NCI-H187 treated with DMSO at 0.1 percent for 48 hours (cell line): ENCODE data around the gene NOL12.

Source experiments
- DNase-seq: peaks from one replicate; lab custom pipeline; 2025; lab: John Stamatoyannopoulos, UW

The NOL12 gene

DNA sequence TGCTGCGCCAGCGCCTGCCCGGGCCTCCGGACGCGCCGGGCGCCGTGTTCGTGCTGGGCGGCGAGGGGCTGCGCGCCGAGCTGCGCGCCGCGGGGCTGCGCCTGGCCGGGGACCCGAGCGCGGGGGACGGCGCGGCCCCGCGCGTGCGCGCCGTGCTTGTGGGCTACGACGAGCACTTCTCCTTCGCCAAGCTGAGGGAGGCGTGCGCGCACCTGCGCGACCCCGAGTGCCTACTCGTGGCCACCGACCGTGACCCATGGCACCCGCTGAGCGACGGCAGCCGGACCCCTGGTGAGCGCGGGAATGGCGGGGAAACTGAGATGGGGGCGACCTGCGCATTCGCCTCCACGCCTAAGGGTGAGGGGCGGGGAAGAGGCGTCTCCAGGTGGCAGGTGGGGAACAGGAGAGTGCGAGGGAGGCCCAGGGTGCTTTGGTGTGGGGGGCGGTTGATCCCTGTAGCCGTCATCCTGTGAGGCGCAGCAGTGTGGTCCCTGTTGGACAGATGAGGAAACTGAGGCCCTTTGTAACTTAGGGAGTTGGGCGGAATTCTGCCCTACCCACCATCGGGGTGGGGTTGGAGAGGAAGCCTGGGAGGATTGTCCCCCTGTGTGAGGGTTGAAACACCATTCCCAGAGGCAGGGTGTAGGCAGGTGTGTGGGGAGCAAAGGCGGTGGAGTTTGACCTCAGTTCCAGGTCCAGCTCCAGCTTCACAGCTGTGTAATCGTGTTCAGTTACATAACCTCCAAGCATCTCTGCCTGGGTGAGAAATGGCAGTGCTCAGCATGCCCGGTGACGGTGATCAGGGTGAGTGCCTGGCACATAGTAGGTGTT, 26.9 kb upstream of the NOL12 start:
- DNase-seq, result no peak

DNA sequence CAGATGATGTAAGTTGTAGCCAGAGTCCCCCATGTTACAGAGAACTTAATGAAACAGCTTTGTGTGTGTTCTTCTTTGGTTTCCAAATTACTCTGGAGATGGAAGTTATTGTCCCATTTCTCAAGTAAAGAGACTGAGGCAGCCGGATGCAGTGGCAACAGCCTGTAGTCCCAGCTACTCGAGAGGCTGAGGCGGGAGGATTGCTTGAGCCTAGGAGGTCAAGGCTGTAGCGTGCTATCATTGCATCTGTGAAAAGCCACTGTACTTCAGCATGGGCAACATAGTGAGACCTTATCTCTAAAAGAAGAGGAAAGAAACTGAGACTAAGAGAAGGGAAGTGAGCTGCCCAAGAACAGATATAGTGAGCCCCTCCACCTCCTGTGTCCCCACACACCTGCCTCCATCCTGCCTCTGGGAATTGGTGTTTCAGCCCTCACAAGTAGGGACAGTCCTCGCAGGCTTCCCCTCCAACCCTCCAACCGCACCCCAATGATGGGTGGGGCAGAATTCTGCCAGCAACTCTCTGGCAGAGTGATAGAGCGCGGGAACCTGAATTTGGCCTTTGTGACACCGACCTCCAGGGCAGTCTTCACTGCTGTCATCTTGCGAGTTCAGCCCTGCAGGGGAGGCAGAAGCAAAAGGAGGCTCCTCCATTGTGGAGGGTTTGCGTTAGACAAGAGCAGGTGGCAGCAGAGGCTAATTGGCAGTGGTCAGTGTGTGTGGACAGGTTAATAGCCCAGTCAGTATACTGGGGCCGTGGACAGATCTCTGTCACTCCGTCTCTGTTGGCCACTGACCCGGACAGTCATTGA, 26.0 kb upstream of the NOL12 start:
- no peak for DNase-seq

DNA sequence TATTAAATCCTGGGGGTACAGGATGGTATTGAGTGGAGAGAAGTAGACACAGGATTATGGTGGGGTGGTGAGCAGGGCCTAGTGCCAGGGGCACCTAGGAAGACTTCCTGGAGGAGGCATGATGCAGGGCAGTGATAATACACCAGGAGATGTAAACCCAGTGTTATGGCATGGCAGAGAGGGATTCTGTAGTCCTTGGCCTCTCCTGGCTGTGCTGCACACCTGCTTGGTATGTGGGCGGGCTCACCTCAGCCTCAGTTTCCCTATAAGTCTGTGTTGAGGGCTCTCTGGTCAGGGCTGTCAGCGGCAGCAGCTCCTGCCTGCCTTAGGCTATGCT, 25.5 kb upstream of the NOL12 start:
- no peak for DNase-seq

DNA sequence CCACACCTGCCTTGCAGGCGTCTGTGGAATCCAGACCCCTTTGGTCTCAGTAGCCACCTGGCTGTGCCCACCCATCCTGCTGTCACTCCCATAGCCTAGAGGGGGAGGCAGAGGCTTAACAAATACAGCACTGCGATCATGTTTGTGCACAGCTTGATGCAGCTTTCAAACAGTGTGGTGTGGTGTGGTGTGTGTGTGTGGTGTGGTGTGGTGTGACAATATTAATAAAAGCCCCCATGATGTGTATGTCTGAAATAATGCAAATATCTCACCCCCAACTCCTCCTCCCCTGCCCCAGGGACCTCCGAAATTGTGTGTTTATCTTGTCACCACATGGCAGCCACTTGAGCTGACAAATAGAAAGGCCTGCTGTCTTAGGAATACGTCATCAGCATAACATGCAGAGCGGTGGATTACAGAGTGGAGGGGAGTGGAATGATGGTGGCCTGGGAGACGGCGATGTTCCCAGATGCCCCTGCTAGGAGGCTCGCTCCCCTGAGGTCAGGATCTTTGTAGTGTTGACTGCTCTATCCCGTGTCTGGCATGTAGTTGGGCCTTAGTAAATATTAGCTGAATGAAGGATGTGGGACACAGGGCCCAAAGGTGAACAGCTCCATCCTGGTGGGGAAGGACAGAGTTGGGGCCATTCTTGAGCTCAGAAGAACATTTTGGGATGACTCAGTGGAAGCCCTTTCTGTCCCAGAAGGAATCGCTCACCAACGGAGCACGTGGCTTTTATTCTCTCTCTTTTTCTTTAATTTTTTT, 24.8 kb upstream of the NOL12 start:
- no peak for DNase-seq

DNA sequence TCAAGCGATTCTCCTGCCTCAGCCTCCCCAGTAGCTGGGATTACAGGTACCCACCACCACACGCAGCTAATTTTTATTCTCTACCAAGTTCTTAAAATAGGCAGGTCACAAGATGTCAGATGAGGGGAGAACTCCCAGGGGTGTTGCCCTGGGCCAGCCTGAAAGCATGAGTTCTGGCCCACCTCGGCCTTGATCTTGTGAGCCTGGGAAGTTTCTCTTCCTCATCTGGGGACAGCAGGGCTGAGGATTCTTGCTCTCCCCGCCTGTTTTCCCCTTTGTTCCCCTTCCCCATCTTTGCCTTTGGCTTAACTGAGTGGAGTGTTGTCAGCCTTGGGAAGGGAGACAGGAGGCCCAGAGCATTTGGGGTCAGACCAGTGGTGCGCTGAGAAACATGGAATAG, 24.1 kb upstream of the NOL12 start:
- DNase-seq, result no peak

DNA sequence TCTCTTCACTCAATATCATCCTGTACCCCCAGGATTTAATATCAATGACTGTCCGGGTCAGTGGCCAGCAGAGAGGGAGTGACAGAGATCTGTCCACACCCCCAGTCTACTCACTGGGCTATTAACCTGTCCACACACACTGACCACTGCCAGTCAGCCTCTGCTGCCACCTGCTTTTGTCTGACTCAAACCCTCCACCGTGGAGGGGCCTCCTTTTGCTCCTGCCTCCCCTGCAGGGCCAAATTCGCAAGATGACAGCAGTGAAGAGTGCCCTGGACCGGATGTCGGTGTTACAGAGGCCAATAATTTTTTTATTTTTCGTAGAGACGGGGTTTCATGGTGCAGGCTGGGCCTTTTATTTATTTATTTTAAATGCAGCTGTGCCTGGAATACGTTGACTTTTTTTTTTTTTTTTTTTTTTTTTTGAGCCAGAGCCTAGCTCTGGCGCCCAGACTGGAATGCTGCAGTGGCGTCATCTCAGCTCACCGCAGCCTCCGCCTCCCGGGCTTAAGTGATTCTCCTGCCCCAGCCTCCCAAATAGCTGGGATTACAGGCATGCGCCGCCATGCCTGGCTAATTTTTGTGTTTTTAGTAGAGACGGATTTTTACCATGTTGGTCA, 22.5 kb upstream of the NOL12 start:
- DNase-seq, result no peak

DNA sequence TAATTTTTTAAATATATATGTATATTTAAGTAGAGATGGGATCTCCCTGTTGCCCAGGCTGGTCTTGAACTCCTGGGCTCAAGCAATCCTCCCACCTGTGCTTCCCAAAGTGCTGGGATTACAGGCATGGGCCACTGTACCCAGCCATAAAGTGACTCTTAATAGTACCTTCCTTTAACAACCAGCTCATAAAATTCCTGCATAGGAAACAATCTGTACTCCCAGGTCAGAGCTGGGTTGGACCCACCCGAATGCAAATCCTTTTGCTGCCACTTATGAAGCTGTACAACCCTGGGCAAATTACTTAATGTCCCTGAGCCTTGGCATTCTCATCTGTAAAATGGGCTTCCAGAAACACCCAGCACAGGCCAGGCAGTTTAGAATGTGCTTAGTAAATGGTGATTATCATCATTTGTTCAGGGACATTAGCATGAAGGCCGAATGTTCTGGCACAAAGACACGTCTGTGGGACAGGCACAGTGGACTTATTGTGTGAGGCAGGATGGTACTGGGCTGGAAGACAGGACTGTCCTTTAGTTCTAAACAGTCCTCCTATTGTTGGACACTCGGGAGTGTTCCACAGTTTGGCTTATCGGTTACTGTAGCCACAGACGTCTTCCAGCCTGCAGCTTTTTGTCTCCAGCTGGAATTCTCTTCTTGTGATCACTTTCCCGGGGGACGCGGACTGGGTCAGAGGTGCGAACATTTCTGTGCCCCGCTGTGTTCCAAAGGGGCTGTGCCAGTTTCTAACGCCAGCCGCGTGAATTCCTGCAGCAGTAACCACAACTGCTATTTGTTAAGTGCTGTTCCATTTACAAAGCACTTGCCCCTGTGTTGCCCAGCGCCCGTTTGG, 21.7 kb upstream of the NOL12 start:
- no peak for DNase-seq

DNA sequence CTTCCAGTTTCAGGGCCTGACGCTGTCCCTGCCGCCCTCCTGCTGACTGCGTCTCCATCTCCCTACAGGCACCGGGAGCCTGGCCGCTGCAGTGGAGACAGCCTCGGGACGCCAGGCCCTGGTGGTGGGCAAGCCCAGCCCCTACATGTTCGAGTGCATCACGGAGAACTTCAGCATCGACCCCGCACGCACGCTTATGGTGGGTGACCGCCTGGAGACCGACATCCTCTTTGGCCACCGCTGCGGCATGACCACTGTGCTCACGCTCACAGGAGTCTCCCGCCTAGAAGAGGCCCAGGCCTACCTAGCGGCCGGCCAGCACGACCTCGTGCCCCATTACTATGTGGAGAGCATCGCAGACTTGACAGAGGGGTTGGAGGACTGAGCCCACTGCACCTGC, 20.7 kb upstream of the NOL12 start:
- DNase-seq, result no peak

DNA sequence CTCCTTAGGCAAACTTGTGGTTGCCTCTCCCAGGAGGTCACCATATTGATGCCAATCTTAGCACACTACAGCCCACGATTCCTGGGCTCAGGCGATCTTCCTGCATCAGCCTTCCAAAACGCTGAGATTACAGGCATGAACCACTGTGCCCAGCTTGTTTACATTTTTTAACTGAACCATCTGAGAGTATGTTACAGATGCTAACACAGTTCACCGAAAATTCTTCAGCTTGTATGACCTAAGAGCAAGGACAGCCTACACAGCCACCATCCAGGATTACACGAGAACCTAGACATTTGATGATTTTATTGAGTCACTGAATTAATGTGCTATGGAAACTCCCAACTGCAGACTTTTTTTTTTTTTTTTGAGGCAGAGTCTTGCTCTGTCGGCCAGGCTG, 16.6 kb upstream of the NOL12 start:
- no peak for DNase-seq

DNA sequence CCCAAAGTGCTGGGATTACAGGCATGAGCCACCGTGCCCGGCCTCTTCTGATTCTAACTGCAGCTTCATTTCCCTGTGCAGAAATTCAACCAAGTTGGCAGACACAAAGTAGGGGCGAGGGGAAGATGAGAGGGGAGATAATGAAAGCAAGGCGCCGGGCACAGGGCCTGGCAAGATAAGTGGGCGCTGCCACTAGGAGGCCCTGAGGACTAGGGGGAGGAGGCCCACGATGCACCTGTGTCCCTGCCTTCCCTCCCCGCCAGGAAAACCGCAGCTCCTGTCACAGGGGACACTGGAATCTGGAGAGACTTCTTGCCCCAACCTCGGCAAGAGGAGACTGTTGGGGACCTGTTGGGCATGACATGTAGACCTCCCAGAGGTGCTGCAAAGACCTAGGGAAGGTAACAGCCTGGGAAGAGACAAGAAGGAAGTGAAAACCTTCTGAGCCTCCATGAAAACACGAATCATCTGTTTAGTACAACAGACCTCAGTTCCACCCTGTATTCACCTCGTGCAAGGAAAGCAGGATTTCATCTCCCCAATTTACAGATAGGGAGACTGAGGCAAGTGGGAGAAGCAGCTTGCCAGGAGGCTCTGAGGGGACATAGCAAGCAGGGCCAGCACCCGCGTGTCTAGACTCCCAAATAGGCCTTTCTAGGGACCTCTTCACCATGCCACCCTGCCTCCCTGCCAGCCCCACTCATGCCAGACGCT, 13.8 kb upstream of the NOL12 start:
- DNase-seq, result no peak

DNA sequence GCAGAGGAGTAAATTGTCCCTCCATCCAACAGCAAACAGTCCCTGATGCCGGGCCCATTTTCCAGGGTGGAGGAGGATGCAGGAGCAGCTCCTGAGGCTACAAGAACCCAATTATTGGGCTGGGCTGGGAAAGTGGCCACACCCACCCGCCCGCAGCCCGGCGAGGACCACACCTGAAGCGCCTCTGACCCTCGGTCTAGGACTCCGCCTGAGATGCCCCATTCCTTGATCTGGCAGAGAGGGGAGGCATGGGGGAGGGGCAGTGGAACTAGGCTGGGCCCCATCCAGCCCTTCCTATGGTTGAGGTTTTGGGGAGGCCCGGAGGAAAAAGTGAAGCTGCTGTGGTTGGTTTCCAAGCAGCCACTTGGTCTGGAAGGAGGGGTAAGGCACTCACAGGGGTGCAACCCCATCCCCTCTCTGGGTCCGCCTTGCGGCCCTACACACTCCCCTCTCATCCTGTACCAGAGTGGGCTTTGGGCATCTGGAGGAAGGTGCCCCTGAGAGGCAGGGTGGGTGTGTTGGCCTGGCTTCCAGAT, 13.2 kb upstream of the NOL12 start:
- no peak for DNase-seq

DNA sequence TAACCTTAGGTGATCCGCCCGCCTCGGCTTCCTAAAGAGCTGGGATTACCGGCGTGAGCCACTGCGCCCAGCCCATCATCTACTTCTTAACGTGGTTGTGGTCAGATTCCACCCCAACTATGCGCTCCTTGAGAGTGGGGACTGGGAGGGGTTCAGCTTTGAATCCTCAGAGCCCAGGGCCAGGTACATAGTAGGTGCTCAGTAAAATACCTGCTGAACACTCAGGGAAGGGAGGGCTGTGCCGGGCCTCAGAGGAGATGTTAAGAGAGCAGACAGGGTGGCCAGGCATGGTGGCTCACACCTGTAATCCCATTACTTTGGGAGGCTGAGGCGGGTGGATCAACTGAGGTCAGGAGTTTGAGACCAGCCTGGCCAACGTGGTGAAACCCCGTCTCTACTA, 11.9 kb upstream of the NOL12 start:
- DNase-seq, result no peak

DNA sequence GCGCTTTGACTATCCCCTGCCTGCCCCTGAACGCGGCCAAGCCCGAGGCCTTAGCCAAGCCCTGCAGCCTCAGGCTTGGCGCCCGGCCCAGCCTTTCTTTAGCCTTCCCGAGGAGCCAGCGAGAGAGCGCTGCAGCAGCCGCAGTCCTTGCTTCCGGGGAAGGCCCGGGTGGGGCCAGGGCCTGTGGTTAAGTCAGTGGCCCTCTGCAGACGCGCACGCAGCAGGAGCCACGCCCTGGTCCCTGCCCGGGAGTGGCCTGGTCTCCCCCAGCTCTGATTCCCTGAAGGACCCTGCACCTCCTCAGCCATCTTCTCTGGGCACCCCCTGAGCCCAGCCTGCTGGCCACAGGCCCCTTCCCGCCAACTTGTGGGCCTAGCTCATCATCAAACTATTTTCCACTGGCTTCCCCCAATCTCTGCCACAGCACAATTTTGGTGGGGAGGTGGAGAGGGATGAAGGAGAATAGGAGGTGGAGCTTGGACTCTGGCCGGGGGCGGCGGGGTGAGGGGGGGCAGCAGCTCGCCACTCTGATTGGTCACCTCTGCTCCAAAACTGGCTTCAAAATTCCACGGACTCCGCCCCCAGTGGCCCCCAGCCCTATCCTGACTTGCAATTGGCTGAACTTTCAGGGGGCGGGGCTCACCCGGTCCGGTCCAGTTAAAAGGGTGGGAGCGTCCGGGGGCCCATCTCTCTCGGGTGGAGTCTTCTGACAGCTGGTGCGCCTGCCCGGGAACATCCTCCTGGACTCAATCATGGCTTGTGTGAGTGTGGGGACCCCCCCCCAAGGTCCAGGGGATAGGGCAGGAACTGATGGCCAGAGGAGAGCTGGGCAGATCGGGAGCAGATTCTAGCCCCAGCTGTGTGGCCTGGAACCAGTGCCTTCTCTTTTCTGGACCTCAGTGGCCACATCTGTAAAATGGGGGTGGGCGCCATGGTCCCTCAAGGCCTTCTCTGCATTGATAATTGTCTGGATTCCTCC, 10.9 kb upstream of the NOL12 start, which contains the start of gene LGALS1:
TSS of gene LGALS1 (plus strand) at position 686 of the 979 bp plus-strand sequence. CDS start at position 753, 67 bp downstream.
- no peak for DNase-seq

DNA sequence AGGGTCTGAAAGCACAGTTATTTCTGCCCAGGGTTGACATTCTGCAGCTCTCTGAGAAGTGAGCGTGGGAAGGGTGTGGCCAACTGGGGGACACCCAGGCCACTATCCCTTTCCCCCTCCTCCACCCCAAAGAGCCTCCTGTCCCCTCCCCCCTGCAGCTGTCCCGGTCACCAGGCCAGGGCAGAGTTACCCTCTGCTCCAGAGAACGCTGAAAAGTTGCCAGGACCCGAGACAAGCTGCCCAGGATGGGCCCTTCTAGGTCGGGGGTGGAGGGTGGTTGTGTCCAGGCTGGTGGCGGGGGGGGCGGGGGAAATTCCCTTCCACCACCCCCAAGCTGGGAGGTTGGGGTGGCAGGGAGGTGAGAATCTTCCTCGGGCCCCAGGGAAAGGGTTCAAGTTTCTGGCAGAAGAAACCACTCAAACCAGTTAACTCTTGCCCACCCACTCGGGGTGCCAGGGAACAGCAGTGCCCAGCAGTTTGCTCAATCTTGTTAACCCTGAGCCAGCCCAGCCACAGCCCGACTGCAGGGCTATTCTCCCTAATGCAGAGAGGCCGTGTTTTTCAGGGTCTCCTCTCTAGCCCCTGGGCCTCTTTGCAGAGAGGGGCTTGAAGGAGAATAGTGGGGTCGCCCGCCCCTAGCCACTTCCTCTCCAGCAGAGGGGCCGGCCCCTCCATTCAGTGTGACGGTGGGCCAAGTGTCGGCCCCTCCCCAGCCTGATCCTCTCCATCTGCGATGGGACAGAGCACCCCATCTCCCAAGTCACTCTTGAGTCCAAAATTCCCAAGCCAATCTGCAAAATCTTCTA, 10.0 kb upstream of the NOL12 start:
- no peak for DNase-seq

DNA sequence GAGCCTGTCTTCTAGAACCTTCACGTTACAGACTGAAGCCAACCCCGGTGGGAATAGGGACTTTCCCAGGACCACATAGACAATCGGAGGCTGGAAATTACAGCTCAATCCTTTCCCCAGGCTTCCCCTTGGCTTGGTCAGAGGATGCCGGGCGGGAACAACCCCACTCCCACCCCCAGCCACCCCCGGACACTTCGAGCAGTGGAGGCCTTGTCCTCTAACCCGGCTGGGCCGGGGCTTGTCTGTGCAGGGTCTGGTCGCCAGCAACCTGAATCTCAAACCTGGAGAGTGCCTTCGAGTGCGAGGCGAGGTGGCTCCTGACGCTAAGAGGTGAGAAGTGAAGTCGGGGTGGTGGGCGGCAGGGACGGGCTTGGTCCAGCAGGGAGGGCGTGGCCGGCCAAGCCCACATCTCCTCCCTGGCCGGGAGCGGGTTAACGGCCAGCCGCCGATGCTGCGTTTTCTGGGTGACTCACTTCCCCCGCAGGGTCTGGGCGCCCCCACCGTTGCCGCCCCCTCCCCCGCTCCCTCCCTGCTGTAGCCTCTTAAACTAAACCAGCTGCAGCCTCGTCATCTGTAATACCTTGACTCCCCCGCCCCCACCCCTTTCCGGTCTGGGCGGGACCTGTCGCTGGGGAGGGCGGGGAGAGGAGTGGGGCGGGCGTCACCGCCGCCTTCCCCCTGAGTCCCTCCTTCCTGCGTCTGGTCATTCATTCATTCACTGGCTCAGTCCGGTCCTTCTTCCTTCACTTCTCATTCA, 9.2 kb upstream of the NOL12 start:
- DNase-seq, result peak; percentile 34

DNA sequence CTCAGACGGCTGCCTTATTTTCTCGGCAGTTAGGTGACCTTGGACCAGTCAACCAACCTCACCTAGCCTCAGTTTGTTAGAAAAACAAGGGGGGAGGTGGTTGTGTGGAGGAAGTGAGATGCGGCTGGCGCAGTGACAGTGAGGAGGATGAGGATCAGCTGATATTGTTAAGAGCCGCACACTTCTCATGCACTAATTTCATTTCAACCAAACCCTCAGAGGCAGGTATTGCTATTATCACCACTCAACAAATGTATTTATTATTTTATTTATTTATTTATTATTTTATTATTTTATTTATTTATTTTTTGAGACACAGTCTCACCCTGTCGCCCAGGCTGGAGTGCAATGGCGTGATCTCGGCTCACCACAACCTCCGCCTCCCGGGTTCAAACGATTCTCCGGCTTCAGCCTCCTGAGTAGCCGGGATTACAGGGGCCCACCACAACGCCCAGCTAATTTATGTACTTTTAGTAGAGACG, 8.6 kb upstream of the NOL12 start:
- no peak for DNase-seq

DNA sequence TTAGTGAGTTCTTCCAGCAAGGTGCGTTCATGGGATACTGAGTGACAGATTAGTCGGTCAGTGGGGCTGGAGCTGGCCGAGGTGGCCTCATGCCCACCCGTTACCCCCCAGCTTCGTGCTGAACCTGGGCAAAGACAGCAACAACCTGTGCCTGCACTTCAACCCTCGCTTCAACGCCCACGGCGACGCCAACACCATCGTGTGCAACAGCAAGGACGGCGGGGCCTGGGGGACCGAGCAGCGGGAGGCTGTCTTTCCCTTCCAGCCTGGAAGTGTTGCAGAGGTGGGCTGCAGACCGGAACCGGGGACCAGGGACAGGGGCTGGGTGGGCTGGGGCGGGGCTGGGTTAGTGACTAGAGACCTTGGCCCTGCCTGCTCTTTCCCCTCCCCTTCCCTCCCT, 7.8 kb upstream of the NOL12 start:
- no peak for DNase-seq
